Glomerular visceral epithelial cell (primary cell): Measurements from ENCODE around the gene NLRP12.
"Not testable (repeated sequence)": the region's sequence is repeated elsewhere in the genome, so short reads cannot be mapped to it uniquely, and the experiment has no call there.

Source experiments
- DNase-seq: peaks from one replicate; pipeline ENCODE4 v3.0.0-alpha.2; 2016; ENCODE audit errors: extremely low spot score

The NLRP12 gene, protein sequence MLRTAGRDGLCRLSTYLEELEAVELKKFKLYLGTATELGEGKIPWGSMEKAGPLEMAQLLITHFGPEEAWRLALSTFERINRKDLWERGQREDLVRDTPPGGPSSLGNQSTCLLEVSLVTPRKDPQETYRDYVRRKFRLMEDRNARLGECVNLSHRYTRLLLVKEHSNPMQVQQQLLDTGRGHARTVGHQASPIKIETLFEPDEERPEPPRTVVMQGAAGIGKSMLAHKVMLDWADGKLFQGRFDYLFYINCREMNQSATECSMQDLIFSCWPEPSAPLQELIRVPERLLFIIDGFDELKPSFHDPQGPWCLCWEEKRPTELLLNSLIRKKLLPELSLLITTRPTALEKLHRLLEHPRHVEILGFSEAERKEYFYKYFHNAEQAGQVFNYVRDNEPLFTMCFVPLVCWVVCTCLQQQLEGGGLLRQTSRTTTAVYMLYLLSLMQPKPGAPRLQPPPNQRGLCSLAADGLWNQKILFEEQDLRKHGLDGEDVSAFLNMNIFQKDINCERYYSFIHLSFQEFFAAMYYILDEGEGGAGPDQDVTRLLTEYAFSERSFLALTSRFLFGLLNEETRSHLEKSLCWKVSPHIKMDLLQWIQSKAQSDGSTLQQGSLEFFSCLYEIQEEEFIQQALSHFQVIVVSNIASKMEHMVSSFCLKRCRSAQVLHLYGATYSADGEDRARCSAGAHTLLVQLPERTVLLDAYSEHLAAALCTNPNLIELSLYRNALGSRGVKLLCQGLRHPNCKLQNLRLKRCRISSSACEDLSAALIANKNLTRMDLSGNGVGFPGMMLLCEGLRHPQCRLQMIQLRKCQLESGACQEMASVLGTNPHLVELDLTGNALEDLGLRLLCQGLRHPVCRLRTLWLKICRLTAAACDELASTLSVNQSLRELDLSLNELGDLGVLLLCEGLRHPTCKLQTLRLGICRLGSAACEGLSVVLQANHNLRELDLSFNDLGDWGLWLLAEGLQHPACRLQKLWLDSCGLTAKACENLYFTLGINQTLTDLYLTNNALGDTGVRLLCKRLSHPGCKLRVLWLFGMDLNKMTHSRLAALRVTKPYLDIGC

DNA sequence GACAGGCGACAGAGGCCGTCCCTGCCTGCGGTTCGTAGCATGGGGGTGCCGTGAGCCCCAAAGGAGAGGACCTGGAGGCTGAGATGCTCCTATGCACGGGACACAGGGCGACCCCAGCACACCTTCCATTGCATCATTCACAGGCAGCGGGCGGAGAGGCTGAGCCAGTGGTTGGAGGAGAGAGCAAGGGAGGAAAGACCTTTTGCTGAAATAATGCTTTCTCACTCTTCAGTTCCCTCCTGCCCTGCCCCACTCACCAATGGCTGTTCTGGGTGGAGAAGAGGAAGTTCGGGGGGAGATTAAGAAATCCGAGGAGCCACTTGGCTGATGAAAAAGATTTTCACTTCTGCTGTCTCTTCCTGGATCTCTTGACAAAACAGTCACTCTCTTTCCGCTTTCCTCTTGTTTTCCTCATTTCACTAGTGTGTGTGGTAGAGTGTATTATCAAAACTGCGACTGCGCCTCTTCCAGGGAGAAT is at the start of gene NLRP12:
NLRP12 (minus strand) TSS at position 181 of the 478 bp plus-strand sequence; CDS start at position 41, 140 bp downstream.
- DNase-seq: no peak

DNA sequence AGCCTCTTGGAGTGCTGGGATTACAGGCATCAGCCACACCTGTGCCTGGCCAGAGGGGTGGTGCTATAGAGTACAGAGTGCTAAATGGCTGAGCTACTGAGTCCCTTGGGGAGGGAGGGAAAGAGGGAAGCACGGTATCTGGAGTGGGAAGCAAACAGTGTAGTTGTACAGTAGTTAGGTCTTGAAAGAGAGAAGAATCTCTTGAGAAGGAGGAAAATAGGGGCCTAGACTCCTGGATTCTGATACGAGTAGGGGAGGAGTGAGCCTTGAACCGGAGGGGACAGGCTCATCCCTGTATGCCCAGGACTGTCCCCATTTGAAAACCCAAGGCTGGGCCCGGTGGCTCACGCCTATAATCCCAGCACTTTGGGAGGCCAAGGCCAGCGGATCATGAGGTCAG is 48.6 kb upstream of the NLRP12 start:
- no peak for DNase-seq

DNA sequence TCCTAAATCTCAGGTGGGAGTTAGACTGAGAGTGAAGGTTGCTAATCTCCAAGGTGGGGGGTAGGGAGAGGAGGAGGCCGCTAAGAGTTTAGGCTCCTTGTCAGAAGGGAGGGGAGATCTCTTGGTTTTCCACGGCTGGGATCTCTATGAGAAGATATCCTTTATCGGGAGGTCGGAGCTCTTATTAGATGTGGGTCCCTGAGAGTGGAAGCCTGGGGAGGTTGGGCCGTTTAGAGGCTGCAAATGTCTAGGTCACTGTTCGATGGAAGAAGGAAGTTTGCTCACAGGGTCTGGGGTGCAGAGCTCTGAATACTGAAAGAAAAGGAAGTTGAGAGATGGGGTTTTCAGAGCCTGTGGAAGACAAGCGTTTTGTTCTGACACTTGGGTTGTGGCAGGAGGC is 47.3 kb upstream of the NLRP12 start:
- no peak for DNase-seq

DNA sequence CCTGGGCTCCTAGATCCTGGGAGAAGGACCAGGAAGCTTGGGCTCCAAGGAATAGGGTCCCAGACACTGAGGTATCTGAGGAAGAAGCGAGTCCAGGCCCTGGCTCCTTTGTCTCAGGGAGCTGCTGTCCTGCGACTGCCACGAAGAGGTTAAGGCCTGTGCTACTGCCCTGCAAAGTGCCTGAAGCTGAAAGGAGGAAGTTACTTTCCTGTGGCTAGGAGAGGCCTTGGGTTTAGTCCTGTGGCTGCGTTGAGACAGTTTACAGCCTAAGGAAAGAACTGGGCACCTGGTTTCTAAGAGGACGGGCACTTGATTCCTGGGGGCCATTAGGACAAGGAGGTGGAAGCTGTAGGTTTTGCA is 46.4 kb upstream of the NLRP12 start:
- no peak for DNase-seq

DNA sequence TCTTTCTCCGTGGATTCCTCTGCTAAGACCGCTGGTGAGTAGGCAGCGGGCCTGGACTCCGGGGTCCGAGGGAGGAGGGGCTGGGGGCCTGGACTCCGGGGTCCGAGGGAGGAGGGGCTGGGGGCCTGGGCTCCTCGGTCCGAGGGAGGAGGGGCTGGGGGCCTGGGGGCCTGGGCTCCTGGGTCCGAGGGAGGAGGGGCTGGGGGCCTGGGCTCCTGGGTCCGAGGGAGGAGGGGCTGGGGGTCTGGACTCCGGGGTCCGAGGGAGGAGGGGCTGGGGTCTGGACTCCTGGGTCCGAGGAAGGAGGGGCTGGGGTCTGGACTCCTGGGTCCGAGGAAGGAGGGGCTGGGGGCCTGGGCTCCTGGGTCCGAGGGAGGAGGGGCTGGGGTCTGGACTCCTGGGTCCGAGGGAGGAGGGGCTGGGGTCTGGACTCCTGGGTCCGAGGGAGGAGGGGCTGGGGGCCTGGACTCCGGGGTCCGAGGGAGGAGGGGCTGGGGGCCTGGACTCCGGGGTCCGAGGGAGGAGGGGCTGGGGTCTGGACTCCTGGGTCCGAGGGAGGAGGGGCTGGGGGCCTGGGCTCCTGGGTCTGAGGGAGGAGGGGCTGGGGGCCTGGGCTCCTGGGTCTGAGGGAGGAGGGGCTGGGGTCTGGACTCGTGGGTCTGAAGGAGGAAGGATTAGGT is 45.8 kb upstream of the NLRP12 start:
- DNase-seq: not testable (repeated sequence)

DNA sequence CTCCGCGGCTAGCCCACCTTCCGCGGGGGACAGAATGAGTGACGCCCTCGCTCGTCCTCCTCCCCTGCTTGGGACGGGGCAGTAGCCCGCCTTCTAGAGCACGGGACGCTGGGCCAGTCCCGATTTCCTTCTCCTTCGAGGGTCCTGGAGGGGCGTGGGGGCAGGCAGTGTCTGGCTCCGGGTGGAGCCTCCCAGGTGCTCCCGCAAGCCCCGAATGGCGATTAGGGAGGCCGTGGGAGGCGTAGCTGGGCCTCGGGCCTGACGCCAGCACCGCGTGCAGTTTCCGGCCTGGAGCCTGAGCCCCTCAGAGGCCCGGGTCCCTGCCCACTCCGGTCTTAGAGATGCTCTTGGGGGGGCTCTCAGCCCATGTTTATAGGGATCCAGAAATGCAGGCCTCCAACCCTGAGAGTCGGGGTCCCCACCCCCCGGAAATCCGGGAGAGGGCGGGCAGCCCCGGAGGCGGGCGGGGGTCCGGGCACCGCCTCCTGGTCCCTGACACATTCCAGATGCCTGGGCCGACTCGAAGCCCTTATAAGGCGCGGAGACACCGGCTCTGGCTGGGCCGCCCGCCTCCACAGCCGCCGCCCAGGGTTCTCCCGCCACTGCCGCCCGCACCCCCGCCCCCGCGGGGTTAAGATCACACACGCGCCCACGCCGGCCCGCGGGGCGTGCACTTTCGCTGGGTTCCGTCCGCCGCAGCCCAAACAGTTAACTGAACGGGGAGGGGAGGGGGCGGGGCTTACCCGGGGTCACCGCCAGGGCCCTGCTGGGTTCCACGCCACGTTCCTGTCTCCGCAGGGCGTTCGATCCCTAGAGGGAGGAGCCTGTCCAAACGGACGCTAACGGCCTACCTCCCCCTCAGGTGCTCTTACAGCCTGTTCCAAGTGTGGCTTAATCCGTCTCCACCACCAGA is 45.0 kb upstream of the NLRP12 start:
- peak; percentile 93 for DNase-seq

DNA sequence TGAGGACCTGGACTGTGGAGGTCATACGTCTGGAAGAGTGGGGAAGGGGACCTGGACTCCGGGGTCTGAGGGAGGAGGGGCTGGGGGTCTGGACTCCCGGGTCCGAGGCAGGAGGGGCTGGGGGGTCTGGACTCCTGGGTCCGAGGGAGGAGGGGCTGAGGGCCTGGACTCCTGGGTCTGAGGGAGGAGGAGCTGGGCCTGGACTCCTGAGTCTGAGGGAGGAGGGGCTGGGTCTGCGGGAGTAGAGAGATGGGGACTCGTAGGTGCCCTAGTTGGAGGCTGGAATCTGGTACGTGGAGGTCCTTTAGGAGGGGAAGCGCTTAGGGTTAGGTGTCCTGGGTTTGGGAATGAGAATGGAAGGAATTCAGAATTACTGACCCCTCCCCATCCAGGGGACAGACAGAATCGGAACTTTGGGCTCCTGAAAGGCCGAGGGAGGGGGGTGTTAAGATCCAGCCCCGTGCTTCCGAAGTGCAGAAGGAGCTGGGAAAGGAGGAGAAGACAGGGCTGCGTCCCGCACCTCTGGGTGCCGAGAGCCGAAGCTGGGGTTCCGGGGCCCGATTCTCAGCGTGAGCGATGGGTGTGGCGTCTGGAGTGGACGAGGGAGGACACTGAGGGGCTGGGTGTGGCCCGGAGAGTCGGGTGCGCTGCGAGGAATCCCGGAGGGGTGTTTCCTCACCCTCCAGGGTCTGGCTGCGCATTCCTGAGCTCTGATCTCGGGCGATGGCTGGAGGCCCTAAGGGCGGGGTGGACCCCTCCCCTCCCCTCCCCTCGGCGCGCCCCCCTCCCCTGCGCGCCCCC is 44.2 kb upstream of the NLRP12 start:
- DNase-seq: peak; percentile 81

DNA sequence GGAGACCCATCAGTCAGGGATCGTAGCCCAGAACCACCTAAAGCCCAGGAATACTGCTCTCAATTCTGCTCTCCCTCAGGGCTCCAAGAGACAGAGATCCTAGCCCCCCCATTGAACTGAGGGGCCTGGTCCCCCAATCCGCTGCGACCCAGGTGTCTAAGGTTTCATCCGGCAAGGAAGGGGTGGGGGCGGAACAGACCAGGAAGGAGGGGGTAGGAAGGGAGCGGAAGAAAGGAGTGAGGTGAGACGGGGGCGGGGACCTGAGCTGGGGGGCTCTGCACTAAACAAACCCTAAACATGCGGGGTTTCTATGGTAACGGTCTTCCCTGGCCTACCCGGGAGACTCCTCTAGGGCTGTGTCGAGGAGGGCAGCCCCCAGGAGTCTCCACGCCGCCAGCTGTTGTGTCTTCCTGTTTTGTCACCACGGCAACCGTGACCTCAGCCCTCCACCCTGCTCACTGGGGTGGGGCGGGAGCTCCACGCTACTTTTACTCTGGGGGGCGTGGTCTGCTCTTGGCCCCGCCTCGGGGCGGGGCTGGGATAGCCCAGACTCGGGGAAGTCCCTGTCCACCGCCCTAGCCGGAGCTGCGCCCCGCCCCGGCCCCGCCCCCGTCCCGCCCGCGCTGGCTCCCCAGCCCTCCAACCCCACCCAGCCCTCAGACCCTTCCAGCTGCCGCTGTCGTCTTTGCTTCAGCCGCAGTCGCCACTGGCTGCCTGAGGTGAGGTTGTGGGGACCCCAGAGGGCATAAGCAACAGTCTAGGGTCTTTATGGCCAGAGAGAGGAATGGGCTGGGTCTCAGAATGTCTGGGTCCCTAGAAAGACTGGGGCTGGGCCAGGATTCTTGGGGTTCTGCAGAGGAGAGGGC is 43.3 kb upstream of the NLRP12 start, which contains the start of gene MYADM:
MYADM (plus strand) TSS at position 659 of the 866 bp plus-strand sequence. CDS start 5,647 bp downstream, outside the sequence.
- DNase-seq: peak; percentile 100

DNA sequence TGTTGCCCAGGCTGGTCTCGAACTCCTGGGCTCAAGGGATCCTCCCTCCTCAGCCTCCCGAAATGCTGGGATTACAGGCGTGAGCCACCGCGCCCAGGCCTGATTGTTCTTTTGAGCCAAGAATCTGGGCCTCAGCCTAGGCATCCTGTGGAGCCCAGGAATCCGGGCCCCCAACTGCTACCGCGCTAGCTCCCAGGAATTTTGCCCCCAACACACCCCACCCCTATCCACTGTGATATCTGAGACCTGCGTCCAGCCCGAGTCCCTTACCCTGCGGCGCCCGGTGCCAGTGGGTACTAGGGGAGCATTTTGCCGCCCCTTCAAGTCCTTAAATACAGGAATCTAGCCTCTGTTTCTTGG is 42.7 kb upstream of the NLRP12 start:
- DNase-seq: no peak

DNA sequence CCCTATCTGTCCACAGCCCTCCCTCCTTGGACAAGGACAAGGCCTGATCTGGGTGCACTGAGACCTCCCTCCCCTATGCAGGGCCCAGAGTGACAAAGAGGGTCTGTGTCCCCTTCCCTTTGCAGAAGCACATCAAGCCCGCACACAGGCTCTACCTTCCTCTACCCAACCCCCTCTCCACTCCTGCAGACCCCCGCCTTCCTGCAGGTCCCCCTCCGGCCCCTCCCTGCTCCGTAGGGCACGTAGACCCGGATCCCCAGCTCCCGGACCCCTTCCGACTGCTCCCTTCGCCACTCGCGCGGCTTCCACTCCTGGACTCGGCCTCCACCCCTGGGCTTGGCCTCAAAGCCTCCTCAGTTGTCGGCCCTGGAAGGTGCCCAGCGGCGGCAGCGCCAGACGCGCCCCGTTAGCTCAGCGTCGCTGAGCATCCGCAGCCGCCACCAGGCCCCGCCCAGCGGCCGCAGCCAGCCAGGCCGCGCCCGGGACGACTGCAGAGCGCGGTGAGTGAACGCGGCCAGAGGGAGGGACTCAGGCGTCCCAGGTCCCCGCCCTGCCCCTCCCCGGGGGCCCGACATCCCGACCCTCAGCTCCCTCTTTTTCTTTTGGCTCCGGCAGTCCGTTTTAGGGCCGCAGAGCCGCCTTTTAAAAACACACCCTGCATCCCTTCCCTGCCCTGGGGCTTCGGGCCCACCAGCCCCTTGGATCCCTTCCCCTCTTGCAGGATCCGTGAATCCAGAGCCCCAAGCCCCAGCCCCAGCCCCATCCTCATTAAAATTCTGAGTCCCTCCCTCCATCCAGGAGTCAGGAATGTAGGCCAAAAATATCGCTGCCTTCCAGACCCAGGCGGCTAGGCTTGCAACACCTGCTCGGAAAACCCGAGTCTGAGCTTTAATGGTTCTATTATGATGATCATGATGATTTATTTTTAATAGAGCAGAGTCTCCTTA is 42.1 kb upstream of the NLRP12 start:
- peak; percentile 84 for DNase-seq

DNA sequence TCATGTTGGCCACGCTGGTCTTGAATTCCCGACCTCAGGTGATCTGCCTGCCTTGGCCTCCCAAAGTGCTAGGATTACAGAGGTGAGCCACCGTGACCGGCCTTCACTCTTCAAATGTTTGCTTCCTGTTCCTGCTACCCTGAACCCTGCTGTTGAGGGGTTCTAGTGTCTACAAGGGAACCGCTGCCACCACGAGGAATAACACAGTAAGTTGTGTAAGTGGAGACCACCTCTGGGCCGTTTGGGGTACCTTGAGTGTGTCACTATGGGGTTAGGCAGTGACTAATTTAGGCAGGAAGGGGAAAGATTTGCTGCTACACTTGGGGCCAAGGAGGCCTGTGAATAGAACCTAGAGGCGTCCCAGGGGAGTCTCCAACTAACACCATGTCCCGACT is 41.4 kb upstream of the NLRP12 start:
- no peak for DNase-seq

DNA sequence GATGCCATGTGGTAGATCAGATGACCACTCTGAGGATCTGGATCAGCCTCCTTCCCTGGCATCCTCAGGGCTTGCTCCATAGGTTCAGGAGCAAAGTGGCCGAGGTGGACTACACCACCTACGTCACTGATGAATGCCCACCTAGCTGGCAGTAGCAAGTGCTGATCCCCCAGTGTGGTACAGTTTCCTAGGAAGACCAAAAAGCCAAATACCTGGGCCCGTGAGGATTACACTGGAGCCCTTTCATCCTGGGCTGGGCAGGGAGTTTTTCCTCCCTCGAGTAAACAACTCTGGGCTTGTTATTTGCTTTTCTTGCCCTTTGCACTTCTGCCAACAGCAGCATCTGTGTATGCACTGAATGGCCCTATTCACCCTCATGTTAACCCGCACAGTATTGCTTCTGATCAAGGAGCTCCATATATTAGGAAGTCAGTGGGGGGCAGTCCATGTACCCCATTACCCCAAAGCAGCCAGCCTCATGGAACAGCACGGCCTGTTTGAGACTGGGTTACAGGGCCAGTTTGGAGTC is 40.3 kb upstream of the NLRP12 start:
- no peak for DNase-seq

DNA sequence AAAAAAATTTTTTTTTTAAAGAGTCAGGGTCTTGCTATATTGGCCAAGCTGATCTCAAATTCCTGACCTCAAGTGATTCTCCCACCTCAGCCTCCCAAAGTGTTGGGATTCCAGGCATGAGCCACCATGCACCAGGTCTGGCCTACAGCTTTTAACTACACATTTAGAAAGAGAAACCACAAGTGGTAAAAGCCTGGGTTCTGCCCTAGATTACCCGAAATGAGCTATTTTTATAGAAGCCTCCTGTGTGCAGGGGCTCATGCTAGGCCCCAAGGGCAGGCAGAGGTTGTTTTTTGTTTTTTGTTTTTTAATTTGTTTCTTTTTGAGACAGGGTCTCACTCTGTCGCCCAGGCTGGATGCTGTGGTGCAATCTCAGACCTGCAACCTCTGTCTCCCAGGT is 29.6 kb upstream of the NLRP12 start:
- DNase-seq: no peak

DNA sequence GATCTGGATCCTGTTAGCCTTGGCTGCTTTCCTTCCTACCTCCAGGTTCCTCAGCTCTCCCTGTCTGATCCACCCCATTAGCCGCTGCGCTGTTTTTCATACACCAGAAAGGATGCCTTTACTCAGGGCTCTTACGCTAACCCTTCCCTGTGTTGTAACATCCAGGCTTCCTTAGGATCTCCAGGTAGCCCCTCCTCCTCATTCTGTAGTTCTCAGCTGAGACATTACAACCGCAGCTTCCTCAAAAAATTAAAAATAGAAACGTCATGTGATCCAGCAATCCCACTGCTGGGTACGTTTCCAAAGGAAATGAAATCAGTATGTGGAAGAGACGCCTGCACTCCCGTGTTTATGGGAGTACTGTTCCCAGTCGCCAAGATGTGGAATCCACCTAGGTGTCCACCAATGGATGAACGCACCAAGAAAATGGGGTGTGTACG is 25.1 kb upstream of the NLRP12 start:
- no peak for DNase-seq

DNA sequence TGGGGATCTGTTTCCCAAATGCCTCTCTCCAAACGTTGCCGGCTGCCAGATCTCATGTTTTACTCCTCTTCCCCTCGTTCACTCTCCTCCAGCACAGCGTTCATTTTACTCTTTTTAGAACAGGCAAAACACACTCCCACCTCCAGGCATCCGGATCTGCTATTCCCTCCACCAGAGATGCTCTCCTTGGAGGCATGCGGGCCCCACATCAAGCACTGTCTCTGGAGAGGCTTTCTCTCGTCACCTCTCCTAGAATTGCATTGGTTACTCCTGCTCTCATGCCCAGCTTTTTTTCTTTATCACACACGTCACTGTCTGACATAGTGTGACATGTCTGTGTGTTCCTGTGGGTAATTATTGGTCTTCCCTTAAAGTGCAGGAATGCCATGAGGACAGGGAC is 23.4 kb upstream of the NLRP12 start:
- no peak for DNase-seq

DNA sequence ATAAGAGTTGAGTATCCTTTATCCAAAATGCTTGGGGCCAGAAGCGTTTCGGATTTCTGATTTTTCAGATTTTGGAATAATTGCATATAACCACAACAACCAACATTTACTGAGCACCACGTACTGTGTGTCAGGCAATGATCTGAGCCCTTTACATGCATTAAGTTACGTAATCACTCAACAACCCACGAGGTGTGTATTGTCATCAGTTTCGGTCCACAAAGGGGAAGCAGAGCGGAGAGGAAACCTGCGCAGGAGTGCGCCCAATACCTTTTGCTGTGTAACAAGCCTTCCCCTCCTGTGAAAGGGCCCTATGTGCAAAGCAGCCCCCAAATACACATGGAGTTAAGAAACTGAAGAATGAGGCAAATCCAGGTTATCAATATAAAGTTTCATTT is 20.7 kb upstream of the NLRP12 start:
- DNase-seq: no peak

DNA sequence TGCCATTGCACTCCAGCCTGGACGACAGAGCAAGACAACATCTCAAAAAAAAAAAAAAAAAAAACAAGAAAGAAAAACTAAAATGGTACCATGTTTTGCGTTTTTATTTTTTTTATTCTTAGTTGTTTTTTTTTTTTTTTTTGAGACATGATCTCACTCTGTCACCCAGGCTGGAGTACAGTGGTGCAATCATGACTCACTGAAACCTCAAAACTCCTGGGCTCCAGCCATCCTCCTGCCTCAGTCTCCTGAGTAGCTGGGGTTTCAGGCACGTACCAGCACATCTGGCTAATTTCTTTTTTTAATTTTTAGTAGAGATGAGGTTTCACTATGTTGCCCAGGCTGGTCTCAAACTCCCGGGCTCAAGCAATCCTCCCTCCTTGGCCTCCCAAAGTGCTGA is 16.8 kb upstream of the NLRP12 start:
- DNase-seq: peak; percentile 84
